ENCODE data around the gene ZDHHC24.

Gene ZDHHC24

DNA sequence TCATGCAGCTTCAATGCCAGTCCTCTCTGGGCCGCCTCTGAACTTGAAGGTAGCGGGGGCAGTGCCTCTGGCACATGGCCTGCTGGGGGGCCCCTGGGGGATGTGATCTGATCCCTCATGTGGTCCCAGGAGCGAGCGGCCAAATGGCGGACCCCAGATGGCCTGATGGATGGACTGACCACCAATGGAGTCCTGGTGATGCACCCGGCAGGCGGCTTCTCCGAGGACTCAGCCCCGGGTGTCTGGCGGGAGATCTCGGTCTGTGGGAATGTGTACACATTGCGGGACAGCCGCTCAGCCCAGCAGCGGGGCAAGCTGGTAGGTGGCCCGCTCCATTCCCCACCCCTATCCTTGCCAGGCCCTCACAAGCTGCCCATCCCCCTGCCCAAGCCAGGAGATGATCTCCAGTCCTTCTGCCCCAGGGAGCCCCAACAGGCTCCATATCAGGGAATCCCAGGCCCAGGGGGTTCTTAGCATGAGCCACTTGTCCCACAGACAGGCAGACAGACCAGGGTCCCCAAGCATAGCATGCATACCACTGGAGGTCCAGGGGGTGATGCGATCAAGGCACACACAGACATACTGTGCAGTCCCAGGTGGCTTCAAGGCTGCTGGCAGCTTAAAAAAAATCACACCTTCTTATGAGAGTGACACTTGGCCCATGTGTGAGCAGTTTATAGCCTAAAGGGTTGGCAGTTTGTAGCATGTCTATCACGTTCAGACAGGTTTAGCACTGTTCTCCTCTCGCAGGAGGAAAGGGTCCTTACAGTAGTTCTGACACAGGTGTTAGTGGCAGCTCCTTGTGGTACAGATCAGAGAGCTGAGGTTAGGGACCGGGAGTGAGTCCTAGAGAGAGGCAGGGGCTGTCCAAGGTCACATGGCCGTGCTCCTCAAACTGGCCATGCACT, 72.0 kb downstream of the ZDHHC24 start:
- no peak for DNase-seq (ENCODE audit: low spot score)

DNA sequence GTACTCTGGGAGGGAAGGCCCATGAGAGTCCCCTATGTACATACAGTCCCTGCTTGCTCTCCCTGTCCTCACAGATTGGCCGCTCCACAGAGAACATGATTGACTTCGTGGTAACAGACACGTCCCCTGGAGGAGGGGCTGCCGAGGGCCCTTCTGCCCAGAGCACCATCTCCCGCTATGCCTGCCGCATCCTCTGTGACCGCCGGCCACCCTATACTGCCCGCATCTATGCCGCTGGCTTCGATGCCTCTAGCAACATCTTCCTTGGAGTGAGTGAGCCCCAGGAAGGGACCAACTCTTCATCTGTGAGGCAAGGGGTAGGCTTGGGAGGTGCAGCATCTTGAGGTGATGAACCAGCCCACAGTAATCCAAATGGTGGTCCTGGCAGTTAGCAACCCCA, 72.7 kb downstream of the ZDHHC24 start:
- no peak for DNase-seq (ENCODE audit: low spot score)

DNA sequence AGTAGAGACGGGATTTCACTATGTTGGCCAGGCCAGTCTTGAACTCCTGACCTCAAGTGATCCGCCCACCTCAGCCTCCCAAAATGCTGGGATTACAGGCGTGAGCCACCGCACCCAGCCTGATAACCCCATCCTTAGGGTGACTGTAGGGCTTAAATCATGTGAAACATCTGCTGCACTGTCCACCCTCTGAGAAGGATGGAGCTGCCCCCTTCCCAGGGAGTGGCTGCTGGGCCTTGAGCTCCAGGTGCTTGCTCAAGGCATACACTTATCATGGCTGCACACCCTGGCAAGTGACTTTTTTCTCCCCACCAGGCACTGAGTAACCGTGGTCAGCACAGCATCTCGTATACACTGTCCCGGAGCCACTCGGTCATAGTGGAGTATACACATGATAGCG, 73.8 kb downstream of the ZDHHC24 start:
- no peak for DNase-seq (ENCODE audit: low spot score)

DNA sequence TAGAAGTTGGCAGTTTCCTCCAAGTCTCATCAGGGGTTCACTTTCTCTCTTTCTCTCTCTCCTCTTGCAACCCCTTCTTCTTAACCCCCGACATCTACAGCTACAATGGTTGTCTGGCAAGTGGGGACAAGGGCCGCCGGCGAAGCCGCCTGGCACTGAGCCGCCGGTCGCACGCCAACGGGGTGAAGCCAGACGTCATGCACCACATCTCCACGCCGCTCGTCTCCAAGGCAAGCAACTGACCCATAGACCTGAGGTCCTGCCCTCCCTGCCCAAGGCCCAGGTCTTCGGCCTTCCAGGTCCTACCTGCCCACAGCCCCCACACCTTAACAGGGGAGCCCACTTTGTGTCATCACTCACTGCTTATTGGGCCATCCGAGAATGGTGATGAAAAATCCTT, 74.7 kb downstream of the ZDHHC24 start:
- no peak for DNase-seq (ENCODE audit: low spot score)

Data from left forelimb (tissue), 1 donor.